ENCODE data around the gene SSBP3.

The SSBP3 gene

DNA sequence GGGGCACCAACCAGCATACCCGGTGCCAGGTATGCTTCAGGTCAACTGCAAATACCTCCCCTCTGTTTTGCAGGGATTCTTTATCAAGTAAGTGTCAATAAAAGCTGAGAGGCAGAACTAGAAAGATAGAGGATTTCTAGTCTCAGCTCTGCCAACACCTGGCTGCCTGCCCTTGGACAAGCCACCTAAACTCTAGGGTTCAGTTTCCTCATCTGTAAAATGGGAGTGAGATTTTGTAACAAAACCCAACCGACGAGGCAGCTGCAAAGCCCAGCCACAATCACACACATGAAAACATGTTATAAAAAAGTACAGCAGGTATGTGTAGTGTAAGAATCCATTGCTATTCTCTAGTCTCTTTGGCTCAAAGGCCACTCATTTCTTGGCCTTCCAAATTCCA, 8.2 kb downstream of the SSBP3 start:
- no peak for DNase-seq (ENCODE audit: low spot score)
- no peak for TF ChIP-seq CTCF (IDR thresholded peaks at IDR 0.05; ENCODE audit: extremely low read depth, missing control alignments)

DNA sequence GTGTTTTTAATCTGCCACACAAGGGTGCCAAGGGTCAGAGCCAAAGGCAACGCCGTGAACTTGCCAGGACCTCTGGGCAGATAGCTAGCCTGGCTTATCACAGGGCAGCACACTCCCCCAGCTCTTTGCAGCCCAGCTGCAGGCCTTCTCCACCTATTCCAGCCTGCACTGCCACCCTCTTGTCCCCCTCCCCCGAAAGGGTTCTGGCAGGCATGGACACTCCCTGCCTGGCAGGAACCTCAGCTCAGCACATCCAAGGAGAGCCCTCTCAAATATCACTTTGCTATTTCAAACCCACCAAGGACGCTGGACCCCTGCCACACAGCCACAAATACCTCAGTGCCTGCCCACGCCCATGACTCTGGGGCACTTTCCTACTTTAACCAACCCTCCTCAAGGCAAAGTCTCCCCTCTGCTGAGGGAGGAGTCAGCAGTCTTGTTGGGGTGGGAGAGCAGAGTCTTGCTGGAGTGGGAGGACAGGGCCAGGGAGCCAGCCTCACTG, 9.1 kb downstream of the SSBP3 start:
- no peak for DNase-seq (ENCODE audit: low spot score)
- TF ChIP-seq CTCF (IDR thresholded peaks at IDR 0.05; ENCODE audit: extremely low read depth, missing control alignments): no peak

- no peak for TF ChIP-seq CTCF (IDR thresholded peaks at IDR 0.05; ENCODE audit: extremely low read depth, missing control alignments)
Measured at GRCh38 chr1:54396261-54396933, 9.8 kb downstream of the SSBP3 start.

GRCh38 chr1:54395281-54395934, 10.8 kb downstream of the SSBP3 start:
- no peak for DNase-seq (ENCODE audit: low spot score)

More at GRCh38 chr1:54396261-54396933, 9.8 kb downstream of the SSBP3 start:
- DNase-seq (ENCODE audit: low spot score): no peak

GRCh38 chr1:54394104-54394503, 12.1 kb downstream of the SSBP3 start:
- DNase-seq (ENCODE audit: low spot score): no peak
- no peak for TF ChIP-seq CTCF (IDR thresholded peaks at IDR 0.05; ENCODE audit: extremely low read depth, missing control alignments)

More at GRCh38 chr1:54395281-54395934, 10.8 kb downstream of the SSBP3 start:
- no peak for TF ChIP-seq CTCF (IDR thresholded peaks at IDR 0.05; ENCODE audit: extremely low read depth, missing control alignments)

DNA sequence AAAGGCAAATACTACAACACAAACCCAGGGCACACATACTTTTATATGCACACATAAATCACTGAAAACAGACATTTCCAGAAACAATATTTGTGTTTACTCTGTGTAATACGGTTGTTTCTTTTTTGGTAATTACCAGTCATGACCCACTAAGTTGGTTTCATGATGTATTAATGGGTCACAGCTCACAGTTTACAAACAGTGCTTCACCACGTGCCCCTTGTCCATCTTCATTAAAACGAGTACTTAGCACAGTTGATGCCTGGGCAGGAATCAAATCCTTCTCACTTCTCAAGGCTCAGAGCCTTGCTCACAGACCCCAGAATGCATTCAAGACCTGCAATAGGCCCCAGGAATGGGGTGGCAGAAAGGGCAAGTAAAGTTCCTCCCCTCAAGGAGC, 13.8 kb downstream of the SSBP3 start:
- no peak for DNase-seq (ENCODE audit: low spot score)
- no peak for TF ChIP-seq CTCF (IDR thresholded peaks at IDR 0.05; ENCODE audit: extremely low read depth, missing control alignments)

GRCh38 chr1:54391450-54392209, 14.6 kb downstream of the SSBP3 start:
- DNase-seq (ENCODE audit: low spot score): no peak
- TF ChIP-seq CTCF (IDR thresholded peaks at IDR 0.05; ENCODE audit: extremely low read depth, missing control alignments): no peak
